GM18498 (cell line): ENCODE measurements around the gene BLNK.
A peak's percentile ranks its signal among the peaks of the same experiment; 100 is the strongest.
"Not testable (repeated sequence)": the region's sequence is repeated elsewhere in the genome, so short reads cannot be mapped to it uniquely, and the experiment has no call there.

Experiments
- ATAC-seq: cut with Tn5 transposase; IDR thresholded peaks from one replicate; pipeline ENCODE4 v1.9.1; 2021; ENCODE audit warnings: mild to moderate bottlenecking, moderate library complexity; ENCODE audit not compliant: unreplicated experiment

The BLNK gene

GRCh38 chr10:96230527-96230926, 40.8 kb downstream of the BLNK start:
- no peak for ATAC-seq

- no peak for ATAC-seq
Observed at GRCh38 chr10:96229568-96230030, 41.8 kb downstream of the BLNK start.

GRCh38 chr10:96228408-96228994, 42.9 kb downstream of the BLNK start:
- ATAC-seq: no peak

- no peak for ATAC-seq
Observed at GRCh38 chr10:96227206-96227605, 44.2 kb downstream of the BLNK start.

DNA sequence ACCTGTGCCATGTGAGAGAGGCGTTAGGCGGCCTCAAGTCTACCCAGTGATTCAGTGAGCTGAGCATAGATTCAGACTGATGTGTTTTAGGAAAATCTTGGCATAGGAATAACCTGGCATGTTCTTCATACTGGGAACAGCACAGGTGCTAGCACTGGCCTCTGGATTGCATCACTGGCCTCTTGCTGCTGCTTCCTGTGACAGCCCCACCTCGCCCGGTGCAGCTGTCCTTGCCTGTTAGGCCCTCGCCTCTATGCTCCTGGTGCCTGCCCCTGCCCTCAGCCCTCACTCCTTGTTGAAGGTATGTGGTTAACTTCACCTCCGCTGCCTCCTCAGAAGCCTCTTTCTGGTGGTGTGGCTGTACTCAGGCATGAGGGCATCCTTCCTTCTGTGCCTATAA, 46.2 kb downstream of the BLNK start:
- no peak for ATAC-seq

- no peak for ATAC-seq
Observed at GRCh38 chr10:96222908-96223307, 48.5 kb downstream of the BLNK start.

DNA sequence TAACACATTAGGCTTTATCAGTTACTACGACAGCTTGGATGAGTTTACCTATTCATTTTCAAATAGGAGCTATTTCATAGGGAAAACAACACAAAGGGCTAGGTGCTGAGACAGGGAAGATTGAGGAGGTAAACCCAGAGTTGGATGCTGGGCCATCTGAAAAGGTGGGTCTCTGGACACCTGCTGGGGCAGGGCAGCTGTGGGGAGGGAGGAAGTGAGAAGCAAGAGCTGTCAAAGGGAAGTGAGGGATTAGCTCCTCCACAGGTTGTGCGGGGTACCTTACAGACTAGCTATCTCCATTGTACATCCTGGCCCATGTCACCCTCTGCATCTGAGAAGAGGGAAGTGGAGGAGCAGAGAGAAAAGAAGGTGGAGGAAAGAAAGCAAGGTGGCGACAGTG, 48.9 kb downstream of the BLNK start:
- ATAC-seq: no peak

GRCh38 chr10:96218826-96219225, 52.5 kb downstream of the BLNK start:
- ATAC-seq: no peak

DNA sequence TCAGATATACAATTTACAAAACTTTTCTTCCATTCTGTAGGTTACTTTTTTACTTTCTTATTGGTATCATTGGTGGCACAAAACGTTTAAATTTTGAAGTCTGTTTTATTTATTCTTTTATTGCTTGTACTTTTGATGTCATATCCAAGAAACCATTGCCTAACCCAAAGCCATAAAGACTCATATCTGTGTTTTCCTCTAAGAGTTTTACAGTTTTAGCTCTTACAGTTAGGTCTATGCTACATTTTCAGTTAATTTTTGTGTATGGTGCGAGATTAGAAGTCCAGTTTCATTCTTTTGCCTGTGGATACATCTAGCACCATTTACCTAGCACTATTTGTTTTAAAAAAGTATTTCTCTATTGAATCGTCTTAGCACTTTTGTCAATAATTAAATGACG, 53.7 kb downstream of the BLNK start:
- no peak for ATAC-seq

DNA sequence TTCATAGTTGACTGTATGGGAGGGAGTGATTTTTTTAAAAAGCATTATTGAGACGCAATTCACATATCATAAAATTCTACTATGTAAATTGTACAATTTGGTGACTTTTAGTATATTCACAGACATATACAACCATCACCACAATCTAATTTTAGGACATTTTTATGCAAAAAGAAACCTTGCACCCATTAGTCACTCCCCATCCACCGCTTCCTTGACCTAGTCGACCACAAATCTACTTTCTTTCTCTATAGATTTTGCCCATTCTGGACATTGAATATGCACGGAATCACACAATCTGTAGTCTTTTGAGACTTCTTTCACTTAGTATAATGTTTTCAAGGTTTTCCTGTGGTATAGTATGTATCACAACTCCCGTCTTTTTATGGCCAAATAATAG, 54.6 kb downstream of the BLNK start:
- no peak for ATAC-seq

DNA sequence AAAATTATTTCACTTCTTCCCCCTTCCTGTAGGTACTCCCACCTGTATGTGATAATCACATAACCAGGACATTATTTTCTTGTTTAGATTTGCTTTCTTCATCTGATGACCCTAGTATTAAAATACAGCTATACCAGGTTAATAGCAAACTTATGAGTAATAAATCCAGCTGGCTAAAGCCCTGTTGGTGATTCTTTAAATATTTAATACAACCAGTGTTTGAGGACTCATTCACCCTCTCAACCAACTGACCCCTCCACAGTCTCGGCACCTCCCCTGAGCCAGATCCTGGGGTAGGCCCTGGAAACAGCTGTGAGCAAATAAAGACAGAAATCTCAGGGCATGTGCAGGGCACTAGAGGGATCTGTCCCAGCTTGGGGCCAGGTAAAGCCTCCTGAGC, 58.5 kb downstream of the BLNK start:
- no peak for ATAC-seq

DNA sequence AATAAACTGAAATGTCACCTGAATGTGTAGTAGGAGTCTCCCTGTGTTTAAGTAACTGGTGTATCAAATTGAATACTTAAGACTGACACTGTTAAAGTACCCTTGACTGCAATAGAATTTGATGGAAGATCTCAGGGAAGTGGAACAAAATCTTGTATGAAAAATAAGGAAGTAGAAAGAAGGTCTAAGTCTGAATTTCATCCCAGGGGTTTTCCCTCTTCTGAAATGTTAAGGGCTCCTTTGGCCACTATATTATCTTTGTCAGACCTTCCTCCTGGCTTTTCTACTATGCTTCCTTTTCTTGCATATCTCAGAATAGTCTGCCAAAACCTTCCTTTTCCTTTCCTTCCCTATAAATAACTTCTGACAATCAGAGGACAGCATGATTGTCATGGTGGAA, 59.6 kb downstream of the BLNK start:
- no peak for ATAC-seq

GRCh38 chr10:96208946-96209345, 62.4 kb downstream of the BLNK start:
- no peak for ATAC-seq

DNA sequence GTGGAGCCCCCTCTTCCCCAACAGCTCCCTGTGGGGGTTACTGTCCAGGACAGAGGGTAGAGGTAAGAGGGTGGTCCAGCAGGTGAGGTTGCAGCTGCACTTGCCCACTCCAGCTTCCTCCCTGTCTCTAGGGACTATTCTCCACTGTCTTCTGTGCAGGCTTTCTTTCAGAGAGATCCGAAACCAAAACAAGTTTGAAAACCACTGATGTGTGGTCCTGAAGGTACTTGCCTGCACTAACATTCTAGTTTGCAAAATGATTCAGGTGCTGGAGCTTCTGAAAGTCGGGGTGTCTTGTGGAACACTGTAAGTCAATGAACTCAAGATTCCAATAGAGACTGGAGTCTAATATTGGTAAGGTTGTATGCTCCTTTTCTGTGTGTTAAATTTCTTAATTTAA, 63.1 kb downstream of the BLNK start:
- peak; percentile 83 for ATAC-seq

GRCh38 chr10:96205580-96205979, 65.8 kb downstream of the BLNK start:
- ATAC-seq: no peak

GRCh38 chr10:96201525-96201924, 69.8 kb downstream of the BLNK start:
- ATAC-seq: no peak

- not testable (repeated sequence) for ATAC-seq
Observed at GRCh38 chr10:96189505-96189904, 81.9 kb downstream of the BLNK start.

DNA sequence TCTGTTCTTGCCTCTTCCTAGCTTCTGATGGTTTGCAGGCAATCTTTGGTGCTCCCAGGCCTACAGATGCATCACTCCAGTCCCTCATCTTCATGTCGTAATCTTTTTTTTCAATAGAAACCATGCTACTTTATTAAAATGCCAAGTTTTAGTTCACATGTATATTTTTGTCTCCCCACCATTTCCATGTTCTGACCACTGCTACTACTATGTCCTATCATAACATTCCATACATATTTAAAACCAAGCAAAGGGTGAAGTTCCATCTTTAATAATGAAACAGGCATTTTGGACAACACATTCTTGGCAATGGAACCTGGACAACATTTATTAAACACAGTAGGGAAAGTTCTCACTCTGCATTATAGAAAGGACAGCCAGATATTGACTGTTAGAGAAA, 82.5 kb downstream of the BLNK start:
- ATAC-seq: no peak

- ATAC-seq: no peak
Observed at GRCh38 chr10:96188421-96188820, 82.9 kb downstream of the BLNK start.

- no peak for ATAC-seq
Observed at GRCh38 chr10:96176985-96177384, 94.4 kb downstream of the BLNK start.

- ATAC-seq: no peak
Observed at GRCh38 chr10:96172666-96173065, 98.7 kb downstream of the BLNK start.

DNA sequence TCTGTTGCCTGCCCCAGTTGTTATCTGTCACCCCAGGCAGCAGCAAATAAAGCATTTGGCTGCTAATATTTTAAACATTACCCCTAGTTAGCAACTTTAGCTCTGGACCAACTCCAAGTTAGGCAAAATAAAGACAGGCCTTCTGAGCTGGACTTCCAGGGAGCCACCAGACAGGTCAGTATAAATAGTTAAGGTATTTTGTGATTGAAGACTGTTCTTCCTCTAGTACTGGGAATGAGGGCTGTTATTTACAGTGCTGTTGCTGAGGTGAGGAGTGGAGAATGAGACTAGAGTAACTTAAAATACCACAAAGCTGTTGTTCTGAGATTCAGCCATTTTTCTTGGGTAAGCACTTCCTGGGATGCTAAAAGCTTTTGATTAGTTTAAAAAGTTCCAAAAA, 101.1 kb downstream of the BLNK start:
- no peak for ATAC-seq

- ATAC-seq: no peak
Observed at GRCh38 chr10:96168546-96168945, 102.8 kb downstream of the BLNK start.
